Activated CD4-positive, alpha-beta T cell treated with anti-CD3 and anti-CD28 coated beads for 36 hours (primary cell): Measurements from ENCODE around the gene MAPK10. TPM values are rescaled to one million over a fixed set of nuclear protein-coding genes. Genes with fewer than 3 reads are reported as not detected.
"Not testable (repeated sequence)": the region's sequence is repeated elsewhere in the genome, so short reads cannot be mapped to it uniquely, and the experiment has no call there.

ENCODE experiments used
- ATAC-seq: fragments of 200-7000 bp; cut with Tn5 transposase; one replicate; pipeline ENCODE4 v1.10.0; 2021; ENCODE audit warnings: mild to moderate bottlenecking, moderate library complexity
- CTCF ChIA-PET: fragments of 350-600 bp; sonication (Branson Sonifier 250); formaldehyde crosslinking; loops from one replicate; lab custom pipeline; 2021; ENCODE audit warnings: antibody characterized with exemption; lab: Charles Lee
- POLR2A ChIA-PET: fragments of 350-600 bp; sonication (Branson Sonifier 250); formaldehyde crosslinking; loops from one replicate; lab custom pipeline; 2021; ENCODE audit warnings: antibody characterized with exemption, inconsistent platforms; lab: Charles Lee
- DNase-seq: peaks from one replicate; pipeline ENCODE4 v3.0.0-alpha.2; 2020
- H3K27ac Mint-ChIP-seq: one replicate; pipeline ENCODE4 v1.8.0; 2021; ENCODE audit warnings: mixed read lengths
- H3K27me3 Mint-ChIP-seq: one replicate; pipeline ENCODE4 v1.8.0; 2021; ENCODE audit warnings: mixed read lengths
- H3K36me3 Mint-ChIP-seq: one replicate; pipeline ENCODE4 v1.8.0; 2021; ENCODE audit warnings: low read depth, mixed read lengths
- H3K4me1 Mint-ChIP-seq: one replicate; pipeline ENCODE4 v1.8.0; 2021; ENCODE audit warnings: mixed read lengths
- H3K4me3 Mint-ChIP-seq: one replicate; pipeline ENCODE4 v1.8.0; 2021; ENCODE audit warnings: mild to moderate bottlenecking, moderate library complexity, mixed read lengths
- H3K9me3 Mint-ChIP-seq: one replicate; pipeline ENCODE4 v1.8.0; 2021; ENCODE audit warnings: low read depth, mixed read lengths
- intact Hi-C, 2 experiments: fragments of 100-400 bp; cut with DNase I in 1 of 2; cut with micrococcal nuclease in 1 of 2; formaldehyde crosslinking; loops; one replicate each; pipeline versions ENCODE4 v1.14.2 to v1.15.1; 2022 to 2024; cut with DNase I, micrococcal nuclease
- total RNA-seq, 2 experiments: library from RNA; stranded (reverse); gene quantifications; one replicate each; pipeline ENCODE4 v1.2.3, GENCODE V29; 2021

Gene MAPK10
- total RNA-seq, 2 experiments from 2014 or later: 0.19 TPM; not detected in 1

DNA sequence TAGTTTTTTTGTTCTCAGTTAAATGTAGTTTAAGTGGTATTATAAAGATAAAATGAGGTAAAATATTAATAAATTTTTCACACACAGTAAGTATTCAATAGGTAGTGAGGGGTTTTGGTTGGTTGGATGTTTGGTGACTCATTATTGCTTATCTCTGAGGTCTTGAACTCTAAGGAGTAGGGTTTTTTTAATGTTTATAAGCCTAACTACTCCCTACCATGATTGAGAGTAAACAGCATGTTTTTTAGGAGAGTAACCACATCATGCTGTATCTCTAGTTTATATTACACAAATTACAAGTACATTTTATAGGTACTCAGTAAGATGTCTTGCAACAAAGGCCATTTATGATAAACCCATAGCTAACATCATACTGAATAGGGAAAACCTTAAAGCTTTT, 181.6 kb downstream of the MAPK10 start:
- Mint-ChIP-seq H3K36me3 (no peaks in the 10 kb centered on the region), H3K4me1 (no peaks in the 10 kb centered on the region), H3K27me3 (no peaks in the 10 kb centered on the region), H3K27ac (no peak overlapping the region), H3K9me3 (peaks cover 3% of the 10 kb centered on the region), H3K4me3 (no peak overlapping the region)
- POLR2A ChIA-PET: no interaction called here
- intact Hi-C loops: no loop called here
- DNase-seq (no peak), ATAC-seq (no peak)
- CTCF ChIA-PET: no interaction called here

DNA sequence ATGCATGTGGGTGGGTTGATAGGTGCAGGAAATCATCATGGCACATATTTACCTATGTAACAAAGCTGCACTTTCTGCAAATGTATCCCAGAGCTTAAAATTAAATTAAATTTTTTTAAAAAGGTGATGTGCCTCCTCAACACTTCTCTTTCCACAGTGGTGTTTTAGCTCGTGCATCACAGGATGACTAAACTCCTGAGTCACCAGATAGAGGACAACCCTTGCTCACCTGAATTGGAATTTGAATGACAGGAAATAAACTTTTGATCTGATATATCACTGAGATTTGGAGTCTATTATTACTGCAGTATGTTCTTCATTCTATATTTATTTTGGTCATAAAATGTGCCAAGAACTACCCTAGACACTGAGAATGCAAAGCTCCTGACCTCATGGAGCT, 185.3 kb downstream of the MAPK10 start:
- no peak for DNase-seq
- POLR2A ChIA-PET: no interaction called here
- no peak for ATAC-seq
- H3K4me3 Mint-ChIP-seq: no peak overlapping the region
- CTCF ChIA-PET: no interaction called here
- intact Hi-C loops: no loop called here
- no peaks in the 10 kb centered on the region for H3K36me3 Mint-ChIP-seq
- no peaks in the 10 kb centered on the region for H3K9me3 Mint-ChIP-seq
- H3K4me1 Mint-ChIP-seq: no peaks in the 10 kb centered on the region
- H3K27ac Mint-ChIP-seq: no peak overlapping the region
- no peaks in the 10 kb centered on the region for H3K27me3 Mint-ChIP-seq

DNA sequence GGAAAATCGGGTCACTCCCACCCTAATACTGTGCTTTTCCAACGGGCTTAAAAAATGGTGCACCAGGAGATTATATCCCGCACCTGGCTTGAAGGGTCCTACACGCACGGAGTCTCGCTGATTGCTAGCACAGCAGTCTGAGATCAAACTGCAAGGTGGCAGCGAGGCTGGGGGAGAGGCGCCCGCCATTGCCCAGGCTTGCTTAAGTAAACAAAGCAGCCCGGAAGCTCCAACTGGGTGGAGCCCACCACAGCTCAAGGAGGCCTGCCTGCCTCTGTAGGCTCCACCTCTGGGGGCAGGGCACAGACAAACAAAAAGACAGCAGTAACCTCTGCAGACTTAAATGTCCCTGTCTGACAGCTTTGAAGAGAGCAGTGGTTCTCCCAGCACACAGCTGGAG, 191.5 kb downstream of the MAPK10 start:
- H3K9me3 Mint-ChIP-seq, CTCF ChIA-PET, H3K36me3 Mint-ChIP-seq, H3K4me1 Mint-ChIP-seq, DNase-seq, intact Hi-C loops, ATAC-seq, H3K27me3 Mint-ChIP-seq, H3K27ac Mint-ChIP-seq, POLR2A ChIA-PET, H3K4me3 Mint-ChIP-seq: not testable (repeated sequence)

DNA sequence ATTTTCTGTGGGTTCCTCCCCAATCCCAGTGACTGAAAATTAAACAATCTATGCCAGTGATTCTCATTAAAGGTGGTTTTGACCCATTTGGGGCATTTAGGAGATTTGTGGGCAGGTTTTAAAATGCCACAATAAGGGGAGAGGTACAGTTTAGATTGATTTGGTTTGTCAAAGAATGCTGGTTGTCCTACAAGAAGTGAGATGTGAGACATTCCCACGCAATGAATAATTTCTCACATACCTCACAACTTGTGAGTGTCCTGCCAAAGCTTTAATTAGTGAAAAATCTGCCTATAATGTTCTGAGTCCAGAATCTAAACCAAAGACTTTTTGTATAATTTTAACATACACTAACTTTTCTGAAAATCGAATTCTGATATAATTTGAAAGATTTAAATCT, 199.4 kb downstream of the MAPK10 start:
- ATAC-seq: no peak
- ChIA-PET CTCF (no interaction called here), POLR2A (no interaction called here)
- Mint-ChIP-seq H3K4me3 (no peak overlapping the region), H3K27me3 (no peaks in the 10 kb centered on the region), H3K36me3 (no peaks in the 10 kb centered on the region), H3K9me3 (no peaks in the 10 kb centered on the region), H3K4me1 (no peaks in the 10 kb centered on the region), H3K27ac (no peak overlapping the region)
- intact Hi-C loops: no loop called here
- DNase-seq: no peak

DNA sequence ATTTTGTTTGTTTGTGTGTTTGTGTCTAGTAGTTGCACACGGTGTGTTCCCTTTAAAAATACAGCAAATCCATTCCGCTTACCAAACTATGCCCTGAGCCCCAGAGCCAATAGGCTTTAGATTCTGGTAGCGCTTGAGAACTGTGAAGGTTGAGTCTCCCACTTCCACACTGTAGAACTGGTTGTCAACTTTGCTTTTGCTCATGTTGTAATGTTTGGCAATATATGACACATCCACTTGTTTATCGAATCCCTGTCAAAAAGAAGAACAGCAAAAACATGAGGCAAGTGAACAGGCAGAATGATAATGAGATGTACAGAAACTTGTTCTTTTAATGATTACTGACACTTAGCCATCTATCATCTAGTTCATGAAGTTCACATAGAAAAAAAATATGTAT, 200.6 kb downstream of the MAPK10 start:
- intact Hi-C loops: no loop called here
- Mint-ChIP-seq H3K4me1 (no peaks in the 10 kb centered on the region), H3K36me3 (no peaks in the 10 kb centered on the region), H3K27ac (no peak overlapping the region), H3K27me3 (no peaks in the 10 kb centered on the region), H3K9me3 (no peaks in the 10 kb centered on the region), H3K4me3 (no peak overlapping the region)
- POLR2A ChIA-PET: no interaction called here
- no peak for DNase-seq
- no peak for ATAC-seq
- CTCF ChIA-PET: no interaction called here

DNA sequence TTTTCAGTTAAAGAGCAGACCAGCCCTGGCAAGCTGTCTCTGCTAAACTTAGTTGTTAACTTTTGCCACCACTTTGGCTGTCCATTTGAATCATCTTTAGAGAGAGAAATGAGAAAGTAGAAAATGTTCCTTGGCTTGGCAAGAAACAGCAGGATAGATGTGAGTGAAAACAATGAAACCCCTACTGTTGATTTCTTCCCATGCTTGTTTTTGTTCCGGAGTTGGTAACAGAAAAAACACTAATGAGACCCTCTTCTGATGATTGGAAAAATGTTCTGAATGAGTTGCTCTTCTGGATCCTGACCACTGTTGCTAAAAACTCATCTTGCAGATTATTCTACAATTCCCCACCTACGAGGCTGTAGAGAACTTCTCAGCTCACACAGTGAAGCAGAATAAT, 203.3 kb downstream of the MAPK10 start:
- Mint-ChIP-seq H3K36me3 (no peaks in the 10 kb centered on the region), H3K27me3 (no peaks in the 10 kb centered on the region), H3K9me3 (no peaks in the 10 kb centered on the region), H3K27ac (no peak overlapping the region), H3K4me1 (no peaks in the 10 kb centered on the region), H3K4me3 (no peak overlapping the region)
- ChIA-PET CTCF (interaction anchor here (1.1 kb wide), 1 partner anchor 11 kb away, joined by 3 read pairs; no protein-coding TSS in a partner anchor), POLR2A (no interaction called here)
- intact Hi-C loops: no loop called here
- DNase-seq (no peak), ATAC-seq (no peak)

DNA sequence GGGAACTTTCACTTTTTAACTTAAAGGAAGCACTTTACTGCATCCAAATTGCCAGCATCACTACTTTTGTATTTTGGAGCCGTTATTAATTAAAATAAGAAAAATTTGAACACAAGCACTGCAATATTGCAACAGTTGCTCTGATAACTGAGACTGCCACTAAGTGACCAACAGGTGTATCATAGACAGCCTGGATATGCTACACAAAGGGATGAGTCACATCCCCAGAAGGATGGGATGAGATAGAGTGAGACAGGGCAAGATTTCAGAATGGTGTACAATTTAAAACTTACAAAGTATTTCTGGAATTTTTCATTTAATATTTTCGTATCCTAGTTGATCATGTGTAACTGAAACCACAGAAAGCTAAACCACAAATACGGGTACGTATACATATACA, 204.1 kb downstream of the MAPK10 start:
- POLR2A ChIA-PET: no interaction called here

DNA sequence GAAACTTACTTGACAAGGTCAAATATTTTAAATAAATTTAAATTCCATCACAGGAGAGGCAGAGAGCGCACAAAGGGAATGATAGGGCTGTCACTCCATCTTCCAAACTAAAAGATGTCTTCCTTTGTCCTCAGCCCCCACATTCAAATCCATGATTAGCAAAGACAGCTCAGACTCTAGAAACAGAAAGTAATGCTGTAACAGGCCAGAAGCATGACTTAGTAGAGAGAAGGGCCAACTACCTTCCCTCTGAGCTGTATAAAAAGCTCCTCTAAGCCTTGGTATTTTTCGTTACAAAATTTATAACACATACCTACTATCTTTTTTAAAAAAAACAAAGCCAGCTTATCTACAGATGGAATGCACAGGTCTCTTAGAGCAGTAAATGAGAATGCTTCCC, 207.4 kb downstream of the MAPK10 start:
- no peaks in the 10 kb centered on the region for H3K4me1 Mint-ChIP-seq
- intact Hi-C loops: no loop called here
- no peak for DNase-seq
- H3K9me3 Mint-ChIP-seq: no peaks in the 10 kb centered on the region
- H3K27me3 Mint-ChIP-seq: no peaks in the 10 kb centered on the region
- no peak for ATAC-seq
- ChIA-PET CTCF (no interaction called here), POLR2A (no interaction called here)
- no peak overlapping the region for H3K27ac Mint-ChIP-seq
- H3K4me3 Mint-ChIP-seq: no peak overlapping the region
- no peaks in the 10 kb centered on the region for H3K36me3 Mint-ChIP-seq

More for the DNA sequence above, 204.1 kb downstream of the MAPK10 start:
- intact Hi-C loops: no loop called here
- CTCF ChIA-PET: interaction anchor here (1.1 kb wide), 1 partner anchor 10 kb away, joined by 3 read pairs; no protein-coding TSS in a partner anchor
- Mint-ChIP-seq H3K4me1 (no peaks in the 10 kb centered on the region), H3K27me3 (no peaks in the 10 kb centered on the region), H3K36me3 (no peaks in the 10 kb centered on the region), H3K27ac (no peak overlapping the region), H3K9me3 (no peaks in the 10 kb centered on the region), H3K4me3 (no peak overlapping the region)
- DNase-seq (no peak), ATAC-seq (no peak)

DNA sequence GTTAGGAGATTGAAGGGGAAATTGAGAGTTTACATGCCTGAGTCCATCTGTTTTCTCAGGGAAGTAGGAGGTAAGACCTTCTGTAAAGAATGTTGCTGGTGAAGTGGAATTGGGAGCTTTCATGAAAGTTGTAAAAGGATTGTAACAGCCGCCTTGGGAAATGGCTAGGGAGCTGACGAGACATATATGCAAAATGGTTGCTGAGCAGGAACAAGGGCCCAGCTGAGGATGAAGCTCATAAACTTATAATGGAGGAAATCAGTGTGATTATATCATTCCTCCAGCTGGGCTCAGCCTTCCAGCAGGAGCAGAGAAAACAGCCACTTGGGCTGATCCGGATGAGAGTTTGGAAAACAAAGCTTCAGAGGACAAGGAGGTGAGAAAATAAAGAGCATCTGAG, 208.7 kb downstream of the MAPK10 start:
- no peaks in the 10 kb centered on the region for H3K9me3 Mint-ChIP-seq
- H3K4me3 Mint-ChIP-seq: no peak overlapping the region
- POLR2A ChIA-PET: no interaction called here
- no peaks in the 10 kb centered on the region for H3K36me3 Mint-ChIP-seq
- ATAC-seq (no peak), DNase-seq (no peak)
- H3K27me3 Mint-ChIP-seq: no peaks in the 10 kb centered on the region
- CTCF ChIA-PET: interaction anchor here (0.7 kb wide), 1 partner anchor 662 kb away, joined by 3 read pairs; no protein-coding TSS in a partner anchor
- intact Hi-C loops: no loop called here
- no peak overlapping the region for H3K27ac Mint-ChIP-seq
- no peaks in the 10 kb centered on the region for H3K4me1 Mint-ChIP-seq

DNA sequence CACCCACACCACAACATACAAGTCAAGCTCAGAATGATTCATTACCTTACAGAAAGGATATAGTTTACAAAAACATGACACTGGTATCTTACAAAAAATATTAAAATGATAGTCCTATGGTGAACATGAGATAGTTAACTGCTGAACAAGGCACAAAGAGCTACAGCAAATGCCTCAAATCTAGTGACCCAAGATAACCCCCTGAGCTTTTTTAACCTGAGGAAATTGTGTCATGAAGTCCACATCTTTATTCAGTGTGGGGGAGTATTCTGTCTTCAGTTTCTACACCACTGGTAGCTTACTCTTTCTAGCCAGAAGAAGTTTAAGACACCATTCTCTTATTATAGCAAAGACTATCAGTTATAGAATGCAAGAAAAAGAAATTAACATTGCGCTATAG, 218.7 kb downstream of the MAPK10 start:
- ChIA-PET CTCF (no interaction called here), POLR2A (no interaction called here)
- Mint-ChIP-seq H3K27ac (no peak overlapping the region), H3K4me3 (no peak overlapping the region), H3K9me3 (no peaks in the 10 kb centered on the region), H3K36me3 (no peaks in the 10 kb centered on the region), H3K4me1 (no peaks in the 10 kb centered on the region), H3K27me3 (no peaks in the 10 kb centered on the region)
- no peak for ATAC-seq
- no peak for DNase-seq
- intact Hi-C loops: no loop called here

DNA sequence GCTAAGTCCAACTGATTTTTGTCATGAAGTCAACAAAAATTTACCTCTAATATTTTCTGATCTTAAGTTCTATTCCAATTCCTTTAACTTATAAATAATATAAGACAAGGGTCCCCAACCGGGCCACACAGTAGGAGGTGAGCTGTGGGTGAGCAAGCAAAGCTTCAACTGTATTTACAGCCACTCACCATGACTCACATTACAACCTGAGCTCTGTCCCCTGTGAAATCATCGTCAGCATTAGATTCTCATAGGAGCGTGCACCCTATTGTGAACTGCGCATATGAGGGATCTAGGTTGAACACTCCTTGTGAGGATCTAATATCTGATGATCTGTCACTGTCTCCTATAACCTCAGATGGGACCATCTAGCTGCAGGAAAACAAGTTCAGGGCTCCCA, 227.4 kb downstream of the MAPK10 start:
- no peak overlapping the region for H3K27ac Mint-ChIP-seq
- intact Hi-C loops: no loop called here
- POLR2A ChIA-PET: no interaction called here
- H3K4me1 Mint-ChIP-seq: no peaks in the 10 kb centered on the region
- no peaks in the 10 kb centered on the region for H3K36me3 Mint-ChIP-seq
- H3K27me3 Mint-ChIP-seq: no peaks in the 10 kb centered on the region
- ATAC-seq (no peak), DNase-seq (no peak)
- CTCF ChIA-PET: no interaction called here
- H3K4me3 Mint-ChIP-seq: no peak overlapping the region
- no peaks in the 10 kb centered on the region for H3K9me3 Mint-ChIP-seq

DNA sequence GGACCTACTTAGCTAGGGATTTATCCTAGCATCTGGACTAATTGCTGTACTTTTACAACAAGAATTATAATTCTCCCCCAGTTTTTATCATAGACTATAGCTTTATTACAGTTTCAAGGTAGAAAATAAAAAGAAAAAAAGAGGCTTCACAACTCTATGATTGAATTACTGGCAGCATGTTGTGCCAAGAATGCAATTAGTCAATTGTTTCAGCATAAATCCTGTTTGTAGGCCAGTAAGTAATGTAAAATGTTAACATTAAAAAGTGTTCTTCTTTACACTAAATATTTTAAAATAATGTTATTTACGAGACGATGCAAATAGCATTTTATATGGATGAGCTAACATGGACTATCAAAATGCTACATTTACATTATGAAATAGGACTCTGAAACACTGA, 228.4 kb downstream of the MAPK10 start:
- H3K4me3 Mint-ChIP-seq: no peak overlapping the region
- H3K9me3 Mint-ChIP-seq: no peaks in the 10 kb centered on the region
- intact Hi-C loops: no loop called here
- CTCF ChIA-PET: no interaction called here
- POLR2A ChIA-PET: no interaction called here
- DNase-seq (no peak), ATAC-seq (no peak)
- no peak overlapping the region for H3K27ac Mint-ChIP-seq
- H3K36me3 Mint-ChIP-seq: no peaks in the 10 kb centered on the region
- H3K27me3 Mint-ChIP-seq: no peaks in the 10 kb centered on the region
- H3K4me1 Mint-ChIP-seq: no peaks in the 10 kb centered on the region
